ENCODE data around the gene WHRN. TPM values are rescaled to one million over a fixed set of nuclear protein-coding genes. Genes with fewer than 3 reads are reported as not detected.

WHRN gene
- total RNA-seq, 1 experiment from 2014 or later, result 1.4 TPM

GRCh38 chr9:114493521-114494184 lies 11.6 kb downstream of the WHRN start:
- no peak for DNase-seq (ENCODE audit: low read depth)

GRCh38 chr9:114492991-114493390 lies 12.3 kb downstream of the WHRN start:
- no peak for DNase-seq (ENCODE audit: low read depth)

GRCh38 chr9:114491430-114492003 lies 13.8 kb downstream of the WHRN start:
- no peak for DNase-seq (ENCODE audit: low read depth)

- DNase-seq (ENCODE audit: low read depth), result no peak
Observed at GRCh38 chr9:114489928-114490327, 15.3 kb downstream of the WHRN start.

GRCh38 chr9:114488398-114489129 lies 16.7 kb downstream of the WHRN start:
- DNase-seq (ENCODE audit: low read depth), result no peak

GRCh38 chr9:114487607-114488300 lies 17.5 kb downstream of the WHRN start:
- peak; percentile 71 for DNase-seq (ENCODE audit: low read depth)

- DNase-seq (ENCODE audit: low read depth), result no peak
Observed at GRCh38 chr9:114486205-114486963, 18.9 kb downstream of the WHRN start.

- DNase-seq (ENCODE audit: low read depth), result peak; percentile 91
Observed at GRCh38 chr9:114484854-114485443, 20.3 kb downstream of the WHRN start.

GRCh38 chr9:114484215-114484853 lies 20.9 kb downstream of the WHRN start:
- no peak for DNase-seq (ENCODE audit: low read depth)

GRCh38 chr9:114483499-114483898 lies 21.8 kb downstream of the WHRN start:
- DNase-seq (ENCODE audit: low read depth), result no peak

GRCh38 chr9:114482593-114482992 lies 22.7 kb downstream of the WHRN start:
- no peak for DNase-seq (ENCODE audit: low read depth)

GRCh38 chr9:114481789-114482188 lies 23.5 kb downstream of the WHRN start:
- no peak for DNase-seq (ENCODE audit: low read depth)

- no peak for DNase-seq (ENCODE audit: low read depth)
Observed at GRCh38 chr9:114480746-114481435, 24.4 kb downstream of the WHRN start.

GRCh38 chr9:114478871-114479270 lies 26.4 kb downstream of the WHRN start:
- DNase-seq (ENCODE audit: low read depth), result no peak

GRCh38 chr9:114478459-114478858 lies 26.8 kb downstream of the WHRN start:
- DNase-seq (ENCODE audit: low read depth), result no peak

GRCh38 chr9:114477642-114478041 lies 27.6 kb downstream of the WHRN start:
- no peak for DNase-seq (ENCODE audit: low read depth)

- no peak for DNase-seq (ENCODE audit: low read depth)
Observed at GRCh38 chr9:114476891-114477469, 28.3 kb downstream of the WHRN start.

- DNase-seq (ENCODE audit: low read depth), result no peak
Observed at GRCh38 chr9:114475412-114476135, 29.7 kb downstream of the WHRN start.

- no peak for DNase-seq (ENCODE audit: low read depth)
Observed at GRCh38 chr9:114474425-114474824, 30.8 kb downstream of the WHRN start.
